ENCODE data around the gene PTPRM.

PTPRM gene

DNA sequence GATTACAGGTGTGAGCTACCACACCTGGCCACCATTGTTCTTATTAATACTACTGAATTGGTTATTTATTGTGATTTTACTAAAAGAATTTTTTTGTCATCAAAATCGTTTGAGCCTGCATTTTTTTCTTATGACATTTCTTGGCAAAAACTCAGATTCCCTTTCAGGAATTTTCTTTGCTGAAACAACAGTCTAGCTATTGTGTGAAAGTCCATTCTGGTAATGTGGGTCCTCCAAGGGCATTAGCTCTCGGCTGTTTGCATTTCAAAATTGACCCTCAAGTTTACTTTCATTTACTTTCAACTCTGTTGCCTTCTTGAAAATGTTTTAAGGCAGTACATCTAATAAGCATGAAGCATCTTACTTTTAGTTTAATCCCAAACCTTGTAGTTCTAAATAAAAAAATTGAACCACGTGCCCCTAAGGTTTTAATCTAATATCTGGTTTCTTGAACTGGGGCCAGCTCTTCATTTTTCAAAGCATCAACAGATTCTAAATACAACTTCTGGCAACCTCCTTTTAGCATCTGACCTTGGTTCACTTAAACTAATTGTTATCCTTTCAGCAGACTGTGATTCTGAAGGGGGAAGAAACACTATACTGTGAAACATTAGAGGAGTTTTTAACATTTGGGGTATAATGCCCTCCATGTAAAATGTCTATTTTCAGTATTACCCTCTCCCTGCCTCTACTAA lies 716.9 kb downstream of the PTPRM start:
- no peak for DNase-seq (ENCODE audit: low spot score)

DNA sequence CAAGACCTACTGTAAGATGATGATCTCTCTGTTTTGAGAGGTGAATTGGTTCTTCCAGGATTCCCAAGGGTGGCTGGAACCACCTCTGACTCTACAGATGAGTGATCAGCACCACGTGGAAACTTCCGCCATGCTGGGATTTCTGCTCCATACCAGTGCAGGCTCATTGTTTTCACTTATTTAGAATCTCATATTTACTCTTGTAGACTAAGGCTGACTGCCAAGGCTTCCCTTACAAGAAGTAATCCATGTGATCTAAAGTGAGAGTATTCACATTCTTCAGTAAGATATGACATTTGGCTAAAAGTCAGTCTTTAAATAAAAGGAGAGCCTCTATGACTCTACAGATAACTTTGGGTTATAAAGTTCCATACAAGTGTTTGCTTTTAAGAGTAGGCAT lies 719.2 kb downstream of the PTPRM start:
- DNase-seq (ENCODE audit: low spot score) = no peak

DNA sequence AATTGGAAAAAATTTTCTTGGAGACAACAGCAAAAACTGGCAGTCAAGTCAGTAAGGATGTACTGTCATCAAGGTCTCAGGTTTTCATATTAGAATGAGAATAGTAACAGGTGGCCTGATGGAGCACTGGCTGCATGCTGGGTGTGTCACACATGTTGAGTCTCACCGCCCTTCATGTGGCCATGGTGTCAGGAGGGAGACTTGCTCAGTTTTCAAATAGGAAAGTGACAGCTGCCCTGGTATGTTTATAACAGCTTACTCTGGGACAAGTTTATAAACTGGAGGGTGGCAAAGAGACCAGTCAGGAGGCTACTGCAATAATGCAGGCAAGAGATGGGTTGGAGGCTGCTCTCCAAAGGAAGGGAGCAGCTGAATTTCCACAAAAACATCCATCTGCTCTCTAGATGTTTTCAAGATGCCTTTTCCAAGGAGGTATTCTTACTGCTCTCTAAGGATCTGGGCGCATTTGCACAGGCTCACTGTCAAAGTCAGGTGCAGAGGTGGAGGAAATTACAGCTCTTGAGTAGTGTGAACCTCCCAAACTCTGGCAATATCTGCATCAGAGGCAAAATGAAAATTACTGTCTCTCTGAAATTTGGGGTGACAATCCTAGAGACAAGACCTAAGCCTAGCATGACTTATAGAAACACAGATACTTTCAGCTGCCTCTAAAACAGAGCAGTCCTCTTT lies 720.2 kb downstream of the PTPRM start:
- DNase-seq (ENCODE audit: low spot score) = no peak

DNA sequence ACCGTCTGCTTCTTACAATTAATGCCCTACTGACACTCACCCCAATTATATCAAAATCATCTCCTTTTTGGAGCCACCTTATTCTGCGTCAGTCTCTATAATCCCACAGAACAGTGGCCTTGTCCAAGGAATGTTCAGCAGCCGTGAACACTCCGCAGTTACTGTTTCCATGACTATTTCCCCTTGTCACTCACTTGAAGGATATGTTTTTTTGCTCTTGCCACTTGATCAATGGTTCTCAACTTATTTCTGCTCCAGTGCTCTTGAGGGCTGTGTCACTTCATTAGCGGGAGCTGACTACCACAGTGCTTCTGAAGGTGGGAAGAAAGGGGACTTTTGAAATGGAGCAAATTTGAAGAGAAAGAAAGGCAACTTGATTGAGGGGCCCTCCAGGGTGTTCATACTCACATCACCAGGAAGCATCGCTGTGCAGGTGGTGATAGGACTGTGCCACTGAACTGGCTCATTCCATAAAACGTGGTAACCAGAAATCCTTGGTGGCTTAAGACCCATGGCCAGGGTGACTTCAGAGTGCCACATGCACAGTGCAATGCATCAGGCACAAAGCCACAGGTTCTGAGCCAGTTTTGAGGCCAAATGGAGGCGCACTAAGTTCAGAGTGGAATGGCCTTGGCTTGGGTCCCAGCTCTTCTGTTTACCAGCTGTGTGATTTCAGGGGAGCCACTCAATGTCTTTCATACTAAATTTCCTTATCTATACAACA lies 721.5 kb downstream of the PTPRM start:
- no peak for DNase-seq (ENCODE audit: low spot score)

DNA sequence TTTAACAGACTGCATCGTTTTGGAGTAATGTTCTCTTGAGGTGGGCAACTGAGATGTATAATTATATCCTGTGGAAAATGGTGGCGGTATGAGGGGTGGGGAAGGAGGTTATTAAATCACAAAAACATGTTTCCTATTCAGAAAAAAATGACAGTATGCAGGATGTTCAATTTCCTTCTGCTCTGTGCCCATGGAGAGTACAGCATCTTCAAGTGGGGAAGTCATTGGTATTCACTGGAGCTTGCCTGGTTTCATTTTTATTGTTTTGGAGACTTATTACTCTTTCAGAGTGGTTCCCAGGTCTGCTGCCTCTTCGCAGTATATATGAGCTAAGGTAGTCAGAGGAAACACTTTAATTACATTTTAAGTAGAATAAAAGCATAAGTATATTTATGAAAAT lies 723.3 kb downstream of the PTPRM start:
- no peak for DNase-seq (ENCODE audit: low spot score)

DNA sequence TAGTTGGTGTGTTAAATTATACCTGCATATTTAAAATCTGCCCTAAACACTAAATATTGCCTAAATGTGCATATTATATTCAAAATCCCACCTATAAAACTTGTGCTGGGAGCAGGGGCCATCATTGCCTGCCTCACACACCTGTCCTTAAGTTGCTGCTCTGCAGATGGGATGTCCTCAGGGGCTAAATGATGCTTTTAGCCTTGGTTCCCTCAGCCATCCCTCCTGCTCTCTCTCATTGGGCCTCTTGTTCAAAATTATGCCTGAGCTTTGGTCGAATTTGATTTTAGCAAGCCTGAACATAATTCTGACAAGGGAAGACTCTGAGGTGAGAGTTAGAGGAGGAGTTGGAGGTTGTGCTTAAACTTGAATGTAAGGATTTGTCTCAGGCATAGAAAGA lies 723.8 kb downstream of the PTPRM start:
- DNase-seq (ENCODE audit: low spot score) = no peak

DNA sequence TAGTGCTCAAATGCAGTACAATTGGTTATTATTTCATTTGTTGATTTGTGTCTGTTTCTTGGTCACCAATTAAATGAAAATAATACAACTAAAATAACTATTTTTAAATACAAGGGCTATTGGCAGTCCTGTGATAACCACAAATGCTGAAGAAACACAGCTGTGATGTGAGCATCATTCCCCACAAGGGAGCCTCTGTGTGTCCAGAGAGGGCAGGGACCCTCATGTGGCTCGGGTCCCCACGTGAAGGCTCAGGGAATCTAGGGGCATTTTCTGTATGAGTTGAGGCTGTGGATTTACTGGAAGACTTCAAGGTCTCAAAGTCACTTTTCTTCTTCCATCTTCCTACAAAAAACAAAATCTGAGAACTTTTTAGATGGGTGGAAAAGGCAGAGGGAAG lies 726.1 kb downstream of the PTPRM start:
- DNase-seq (ENCODE audit: low spot score) = no peak

DNA sequence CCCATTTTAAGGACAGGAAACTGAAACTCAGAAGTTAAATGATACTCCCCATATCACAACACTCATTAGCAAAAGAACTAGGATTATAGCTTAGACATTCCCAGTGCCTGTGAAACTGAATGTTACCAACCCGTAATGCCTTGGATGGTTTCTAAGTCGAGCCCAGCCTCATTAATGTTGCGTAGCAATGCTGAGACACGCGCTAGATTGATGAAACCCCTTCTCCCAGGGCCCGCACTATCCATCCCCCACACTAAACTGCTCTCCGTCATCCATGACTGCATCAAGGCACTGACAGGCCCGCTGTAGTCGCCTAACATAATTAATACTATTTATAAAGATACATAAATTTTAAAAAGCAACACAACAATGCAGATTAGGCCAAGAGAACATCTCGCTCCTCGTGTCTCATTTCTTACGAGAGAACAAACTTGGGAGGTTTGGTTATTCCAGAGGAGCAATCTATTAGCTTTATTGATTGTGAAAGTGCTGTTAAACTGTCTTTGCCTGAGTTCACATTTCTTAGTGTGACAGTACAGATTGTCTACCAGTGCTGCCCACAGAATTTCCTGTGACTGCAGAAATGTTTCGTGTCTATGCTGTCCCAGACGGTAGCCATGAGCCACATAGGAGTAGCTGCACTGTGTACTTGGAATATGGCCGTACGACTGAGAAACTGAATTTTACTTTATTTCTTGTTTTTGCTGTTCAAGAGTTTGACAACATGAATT lies 729.9 kb downstream of the PTPRM start:
- no peak for DNase-seq (ENCODE audit: low spot score)

DNA sequence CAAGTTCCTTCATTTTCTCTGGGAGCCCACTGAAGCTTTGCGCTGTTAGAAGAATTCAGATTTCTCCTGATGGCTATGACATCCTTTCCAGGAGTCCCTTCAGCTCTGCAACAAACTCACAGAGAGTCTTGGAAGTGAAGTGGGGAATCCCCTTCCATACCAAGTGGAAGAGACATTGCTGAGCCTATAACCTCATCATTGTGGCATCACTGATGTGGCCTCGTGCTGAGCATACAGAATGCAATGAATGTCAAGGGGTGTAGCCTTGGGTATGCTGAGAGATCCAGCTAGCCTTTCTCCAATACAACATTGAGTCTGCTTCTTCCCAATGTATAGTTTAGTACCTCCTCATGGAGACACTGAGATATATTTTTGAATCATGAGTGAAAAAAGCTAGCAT lies 731.1 kb downstream of the PTPRM start:
- DNase-seq (ENCODE audit: low spot score) = no peak

DNA sequence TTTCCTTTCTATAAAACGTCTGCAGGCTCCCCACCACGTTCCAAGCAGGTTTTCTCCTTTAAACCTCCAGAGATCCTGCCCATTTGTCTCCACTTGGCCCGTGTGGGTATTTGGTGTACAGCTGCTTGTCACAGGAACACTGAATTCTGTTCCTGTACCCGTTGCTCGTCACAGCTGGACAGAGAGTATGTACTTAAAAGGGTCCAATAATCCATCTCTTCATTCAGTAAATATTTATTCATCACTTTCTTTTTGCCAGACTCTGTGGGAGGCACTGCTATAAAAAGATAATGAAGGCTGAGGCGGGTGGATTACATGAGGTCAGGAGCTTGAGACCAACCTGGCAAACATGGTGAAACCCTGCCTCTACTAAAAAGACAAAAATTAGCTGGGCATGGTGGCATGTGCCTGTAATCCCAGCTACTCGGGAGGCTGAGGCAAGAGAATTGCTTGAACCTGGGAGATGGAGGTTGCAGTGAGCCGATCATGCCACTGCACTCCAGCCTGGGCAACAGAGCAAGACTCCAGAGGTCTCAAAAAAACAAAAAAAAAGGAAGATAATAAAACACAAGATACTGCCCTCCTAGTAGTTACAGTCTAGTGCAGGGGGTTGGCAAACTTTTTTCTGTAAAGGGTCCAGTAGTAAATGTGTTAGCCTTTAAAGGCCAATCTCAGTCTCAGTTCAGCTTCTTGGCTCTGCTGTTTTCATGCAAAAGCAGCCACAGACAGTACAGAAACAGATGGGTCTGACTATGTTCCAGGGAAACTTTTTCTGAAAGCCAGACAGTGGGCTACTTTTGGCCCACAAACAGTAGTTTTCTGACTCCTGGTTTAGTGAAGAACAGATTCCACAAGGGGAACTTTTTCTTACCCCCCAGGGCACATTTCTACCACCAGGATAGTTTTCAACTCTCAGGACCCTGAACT lies 732.2 kb downstream of the PTPRM start:
- no peak for DNase-seq (ENCODE audit: low spot score)

DNA sequence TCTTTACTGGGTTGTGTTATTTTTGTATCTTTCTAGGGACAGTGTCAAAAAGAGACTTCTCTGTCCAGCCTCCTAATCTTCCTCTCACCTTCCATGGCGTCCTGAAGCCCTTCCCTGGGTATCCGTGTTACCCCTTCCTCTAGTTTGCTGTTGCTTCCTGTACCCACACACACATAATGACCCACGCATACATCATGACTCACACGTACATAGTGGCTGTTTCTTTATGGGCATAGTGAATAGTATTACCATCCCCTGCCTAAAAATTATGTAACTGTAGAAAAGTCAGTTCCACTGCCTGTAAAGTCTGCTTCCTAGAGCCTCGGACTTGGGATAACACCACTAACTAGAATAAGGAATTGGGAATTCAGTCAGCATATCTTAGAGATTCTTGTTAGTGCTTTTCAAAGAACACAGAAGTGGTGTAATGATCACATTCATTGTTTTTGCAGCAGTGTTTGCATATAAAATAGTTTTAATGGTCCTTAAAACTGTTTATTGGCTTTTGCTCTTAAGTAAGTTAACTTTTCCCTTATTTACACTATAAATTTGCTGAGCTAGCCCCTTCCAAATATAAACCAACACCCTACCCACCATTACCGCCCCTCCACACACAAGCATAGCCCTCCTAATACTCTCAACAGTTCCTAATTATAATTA lies 733.8 kb downstream of the PTPRM start:
- DNase-seq (ENCODE audit: low spot score) = no peak

DNA sequence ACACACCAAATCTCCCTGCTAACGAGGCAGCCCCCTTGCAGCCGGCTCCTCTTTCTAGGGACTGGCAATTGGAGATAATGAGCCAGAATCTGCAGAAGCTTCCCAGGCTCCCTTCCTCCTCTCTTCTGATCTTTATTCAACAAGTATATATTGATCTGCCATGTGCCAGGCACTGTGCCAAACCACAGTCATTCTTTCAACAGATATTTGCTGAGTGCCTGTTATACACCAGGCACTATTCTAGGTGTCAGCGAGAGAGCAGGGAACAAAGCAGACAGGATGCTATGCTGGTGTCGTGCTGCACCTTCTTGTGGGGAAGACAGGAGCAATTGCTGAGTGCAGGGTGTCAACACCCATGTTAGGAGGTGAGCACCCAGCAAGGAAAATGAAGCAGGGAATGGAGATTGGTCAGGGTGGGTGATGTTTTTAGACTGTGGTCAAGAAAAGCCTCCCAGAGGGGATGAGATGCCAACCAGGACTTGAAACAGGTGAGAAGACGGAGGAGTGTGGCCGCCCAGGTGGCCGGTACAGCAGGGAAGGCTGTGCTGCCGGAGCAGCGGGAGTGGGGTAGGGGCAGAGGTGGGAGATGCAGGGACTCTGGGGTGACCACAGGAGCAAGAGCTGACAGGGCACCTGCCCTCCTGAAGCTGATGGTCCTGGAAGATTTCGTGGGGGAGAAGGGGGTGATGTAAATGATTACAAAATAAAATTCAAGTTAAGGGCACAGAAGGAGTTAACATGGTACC lies 734.5 kb downstream of the PTPRM start:
- DNase-seq (ENCODE audit: low spot score) = no peak

DNA sequence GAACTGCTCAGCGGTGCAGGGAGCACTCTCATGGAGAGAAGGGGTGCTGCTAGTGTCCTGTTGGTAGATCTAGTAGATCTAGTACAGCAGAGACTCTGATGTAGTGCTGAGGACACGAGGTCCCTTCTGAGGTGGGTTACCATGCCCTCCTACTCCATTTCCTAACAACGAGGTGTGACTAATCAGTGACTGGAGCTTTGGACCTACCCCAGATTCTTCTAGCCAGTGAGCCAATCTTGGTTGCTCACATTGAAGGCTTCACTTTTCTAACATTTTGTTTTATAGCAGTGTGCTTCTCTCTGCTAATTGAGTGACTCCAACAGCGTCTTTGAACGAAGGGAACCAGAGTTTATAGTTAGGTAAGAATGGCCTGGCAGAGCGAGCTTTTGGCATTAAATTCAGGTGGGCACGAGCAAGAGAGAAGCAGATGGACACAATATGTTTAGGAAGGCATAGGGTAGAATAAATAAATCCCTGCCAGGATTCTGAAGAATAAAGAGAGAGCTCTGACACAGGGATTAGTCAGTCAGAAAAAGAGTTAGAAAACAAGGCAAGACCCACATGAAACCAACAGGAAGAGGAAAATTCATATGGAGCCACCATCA lies 736.1 kb downstream of the PTPRM start:
- DNase-seq (ENCODE audit: low spot score) = no peak

DNA sequence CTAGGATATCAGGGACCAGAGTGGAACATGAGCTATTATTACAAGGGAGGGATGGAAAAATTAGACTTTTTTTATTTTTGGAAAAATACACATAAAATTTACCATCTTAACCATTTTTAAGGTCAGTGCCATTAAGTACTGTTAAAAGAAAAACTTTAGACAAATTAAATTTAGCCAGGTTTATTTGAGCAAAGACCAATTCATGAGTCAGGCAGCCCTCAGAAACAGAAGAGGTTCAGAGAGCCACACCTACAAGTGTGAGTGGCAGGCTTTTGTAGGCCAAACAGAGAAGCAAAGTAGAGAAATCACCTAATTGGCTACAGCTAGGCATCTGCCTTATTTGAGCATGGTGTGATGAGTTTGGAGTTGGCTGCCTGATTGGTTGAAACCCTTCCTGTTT lies 740.8 kb downstream of the PTPRM start:
- no peak for DNase-seq (ENCODE audit: low spot score)

DNA sequence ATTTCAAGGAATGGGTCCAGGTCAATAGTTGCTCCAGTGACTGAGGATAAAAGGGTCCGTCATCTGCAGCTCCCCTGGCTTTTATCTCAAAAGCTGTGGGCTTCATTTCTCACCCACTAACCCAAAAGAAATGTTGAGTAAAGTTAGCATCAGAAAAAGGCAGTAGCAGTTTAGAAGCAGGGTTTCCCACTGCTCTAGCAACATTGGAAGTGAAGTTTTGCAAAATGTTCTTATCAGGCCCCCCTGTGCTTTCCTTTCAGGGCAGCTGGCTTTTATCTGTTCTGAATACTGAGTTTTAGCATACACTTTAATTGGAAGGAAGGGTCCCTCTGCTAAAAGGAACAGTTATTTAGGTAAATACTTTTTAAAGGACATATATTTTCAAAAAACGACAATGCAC lies 745.9 kb downstream of the PTPRM start:
- DNase-seq (ENCODE audit: low spot score) = no peak

DNA sequence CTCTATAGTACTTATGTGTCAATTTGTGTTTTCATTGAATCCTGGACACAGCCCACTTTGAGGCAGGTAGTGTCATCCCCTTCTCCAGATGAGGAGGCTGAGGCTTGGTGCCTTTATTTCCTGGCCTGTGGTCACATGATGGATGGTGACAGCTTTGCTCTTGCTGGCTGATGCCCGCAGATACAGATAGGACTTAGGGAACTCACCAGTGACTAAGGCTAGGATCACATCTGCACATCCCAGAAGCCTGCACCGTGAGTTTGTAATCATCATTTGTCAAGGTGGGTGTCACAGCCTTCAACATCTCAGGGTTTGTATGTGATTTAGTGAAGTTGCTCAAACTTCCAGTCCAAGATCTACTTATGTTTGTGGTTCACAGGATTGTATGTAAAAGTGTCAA lies 747.0 kb downstream of the PTPRM start:
- DNase-seq (ENCODE audit: low spot score) = no peak

DNA sequence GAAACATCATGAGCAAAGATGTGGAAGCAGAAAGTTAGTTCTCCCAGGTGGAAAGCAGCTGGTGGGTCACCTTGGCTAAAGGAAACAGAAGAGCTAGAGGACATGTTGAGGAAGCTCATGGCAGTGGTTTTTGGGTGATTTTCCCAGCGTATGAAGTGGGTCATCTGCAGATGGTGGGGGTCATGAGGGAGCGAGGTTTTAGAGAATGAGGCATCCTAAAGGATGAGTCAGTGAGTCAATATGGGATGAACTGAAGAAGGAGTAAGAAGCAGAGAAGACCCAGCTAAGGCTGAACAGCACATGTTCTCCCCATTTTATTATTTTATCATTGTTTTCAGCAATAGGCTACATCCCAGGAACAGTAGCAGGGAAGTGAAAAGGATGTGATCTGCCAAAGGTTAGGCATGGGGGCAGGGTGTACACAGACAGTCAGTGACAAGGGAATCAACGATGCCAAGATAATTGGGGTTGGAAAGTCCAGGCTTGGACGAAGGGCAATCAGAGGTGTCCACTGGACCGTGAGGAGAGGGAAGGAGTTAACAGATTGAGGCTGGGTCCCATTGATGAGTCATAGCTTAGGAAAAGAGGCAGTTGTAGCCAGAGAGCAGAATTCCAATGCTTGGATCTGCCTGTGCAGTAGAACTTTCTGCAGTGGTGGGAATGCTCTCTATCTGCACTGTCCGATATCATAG lies 752.8 kb downstream of the PTPRM start:
- DNase-seq (ENCODE audit: low spot score) = no peak

DNA sequence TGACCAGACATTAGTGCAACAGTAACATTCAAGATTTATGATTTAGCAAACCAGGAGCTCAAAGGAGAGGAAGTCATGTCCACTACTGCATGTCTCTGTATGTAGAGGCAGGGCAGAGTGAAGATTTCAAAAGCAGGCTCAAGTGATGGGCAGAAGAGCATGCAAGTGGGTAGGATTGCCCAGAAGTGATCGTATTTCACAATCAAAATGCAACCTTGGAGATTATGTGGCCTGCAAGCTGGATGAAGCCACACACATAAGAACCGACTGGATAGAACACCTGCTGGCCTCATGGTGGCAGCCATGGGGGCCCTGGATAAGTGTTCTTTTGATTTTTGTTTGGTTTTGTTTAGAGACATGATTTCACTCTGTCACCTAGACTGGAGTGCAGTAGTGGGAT lies 755.4 kb downstream of the PTPRM start:
- DNase-seq (ENCODE audit: low spot score) = no peak

DNA sequence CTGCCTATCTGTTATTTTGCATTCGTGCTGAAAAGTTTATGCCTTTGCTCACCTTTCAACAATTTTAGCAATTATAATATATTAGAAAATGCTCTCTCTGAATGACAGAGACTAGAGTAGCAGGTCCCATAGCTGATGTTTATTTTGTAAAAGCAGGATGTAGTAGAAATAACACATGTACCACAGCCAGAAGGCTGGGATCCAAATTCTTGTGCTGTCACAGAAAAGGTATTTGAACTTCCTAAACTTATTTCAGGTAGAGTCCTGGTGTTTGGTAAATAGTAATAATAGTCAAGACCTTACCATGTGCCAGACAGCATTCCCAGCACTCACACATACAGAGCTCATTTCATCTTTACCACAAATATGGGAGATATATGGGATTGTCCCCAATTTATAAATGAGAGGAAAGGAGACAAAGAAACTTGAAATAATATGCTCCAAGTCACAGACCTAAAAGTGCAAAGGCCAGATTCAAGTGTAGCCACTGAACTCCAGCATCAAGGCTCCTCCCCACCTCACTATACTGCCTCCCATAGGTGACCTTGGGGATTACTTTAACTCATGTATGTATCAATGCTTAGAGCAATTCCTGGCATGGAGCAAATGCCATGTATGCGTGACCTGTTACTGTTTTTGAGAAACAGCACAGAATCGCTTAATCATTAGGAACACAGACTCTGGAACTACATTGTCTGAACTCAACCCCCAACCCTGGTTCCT lies 757.4 kb downstream of the PTPRM start:
- no peak for DNase-seq (ENCODE audit: low spot score)
